ENCODE measurements around the gene CENPP. TPM values are rescaled to one million over a fixed set of nuclear protein-coding genes. Genes with fewer than 3 reads are reported as not detected.

CENPP gene
- total RNA-seq, 1 donor from 2014 or later: 1.9 TPM

- no peak for FAIRE-seq
- Histone ChIP-seq H3K79me2 (ENCODE audit: insufficient read depth, low read length) (peaks cover 100% of the 10 kb centered on the region), H3K4me3 (ENCODE audit: insufficient read depth, low read depth, low read length) (no peak overlapping the region), H3K9me3 (ENCODE audit: insufficient read depth, low read depth, low read length) (no peaks in the 10 kb centered on the region), H2AFZ (ENCODE audit: low read depth, low read length) (no peak overlapping the region), H3K9ac (ENCODE audit: low read length) (peak overlapping the region; percentile 56), H4K20me1 (ENCODE audit: insufficient read depth, low read length) (peaks cover 84% of the 10 kb centered on the region), H3K4me1 (ENCODE audit: insufficient read depth, low read length) (peaks cover 24% of the 10 kb centered on the region), H3K4me2 (ENCODE audit: low read length) (peak overlapping the region; percentile 54), H3K27me3 (ENCODE audit: insufficient read depth, low read length) (no peaks in the 10 kb centered on the region), H3K27ac (ENCODE audit: low read depth, low read length) (peak overlapping the region; percentile 58), H3K36me3 (ENCODE audit: insufficient read depth, low read length) (no peaks in the 10 kb centered on the region)
- H3K9me3 Mint-ChIP-seq (ENCODE audit: unreplicated experiment): no peaks in the 10 kb centered on the region
- peaks cover 38% of the 10 kb centered on the region for H3K4me1 Mint-ChIP-seq (ENCODE audit: low read depth, unreplicated experiment)
- no peaks in the 10 kb centered on the region for H3K27me3 Mint-ChIP-seq (ENCODE audit: low read depth, unreplicated experiment)
- H3K27ac Mint-ChIP-seq (ENCODE audit: unreplicated experiment): peak overlapping the region; percentile 3
- peak; percentile 47 for DNase-seq (ENCODE audit: low read depth)
- H3K36me3 Mint-ChIP-seq (ENCODE audit: low read depth, unreplicated experiment): peaks cover 9% of the 10 kb centered on the region
- TF ChIP-seq, protein P1, sequence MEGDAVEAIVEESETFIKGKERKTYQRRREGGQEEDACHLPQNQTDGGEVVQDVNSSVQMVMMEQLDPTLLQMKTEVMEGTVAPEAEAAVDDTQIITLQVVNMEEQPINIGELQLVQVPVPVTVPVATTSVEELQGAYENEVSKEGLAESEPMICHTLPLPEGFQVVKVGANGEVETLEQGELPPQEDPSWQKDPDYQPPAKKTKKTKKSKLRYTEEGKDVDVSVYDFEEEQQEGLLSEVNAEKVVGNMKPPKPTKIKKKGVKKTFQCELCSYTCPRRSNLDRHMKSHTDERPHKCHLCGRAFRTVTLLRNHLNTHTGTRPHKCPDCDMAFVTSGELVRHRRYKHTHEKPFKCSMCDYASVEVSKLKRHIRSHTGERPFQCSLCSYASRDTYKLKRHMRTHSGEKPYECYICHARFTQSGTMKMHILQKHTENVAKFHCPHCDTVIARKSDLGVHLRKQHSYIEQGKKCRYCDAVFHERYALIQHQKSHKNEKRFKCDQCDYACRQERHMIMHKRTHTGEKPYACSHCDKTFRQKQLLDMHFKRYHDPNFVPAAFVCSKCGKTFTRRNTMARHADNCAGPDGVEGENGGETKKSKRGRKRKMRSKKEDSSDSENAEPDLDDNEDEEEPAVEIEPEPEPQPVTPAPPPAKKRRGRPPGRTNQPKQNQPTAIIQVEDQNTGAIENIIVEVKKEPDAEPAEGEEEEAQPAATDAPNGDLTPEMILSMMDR (IDR thresholded peaks at IDR 0.05; ENCODE audit: insufficient read depth, low read depth, low read length): no peak
- no peak for TF ChIP-seq EZH2 (IDR thresholded peaks at IDR 0.05; ENCODE audit: insufficient read depth, low read length)
- no peak overlapping the region for H3K4me3 Mint-ChIP-seq (ENCODE audit: unreplicated experiment)
Measured at GRCh38 chr9:92664394-92665152, 338.8 kb downstream of the CENPP start.

DNA sequence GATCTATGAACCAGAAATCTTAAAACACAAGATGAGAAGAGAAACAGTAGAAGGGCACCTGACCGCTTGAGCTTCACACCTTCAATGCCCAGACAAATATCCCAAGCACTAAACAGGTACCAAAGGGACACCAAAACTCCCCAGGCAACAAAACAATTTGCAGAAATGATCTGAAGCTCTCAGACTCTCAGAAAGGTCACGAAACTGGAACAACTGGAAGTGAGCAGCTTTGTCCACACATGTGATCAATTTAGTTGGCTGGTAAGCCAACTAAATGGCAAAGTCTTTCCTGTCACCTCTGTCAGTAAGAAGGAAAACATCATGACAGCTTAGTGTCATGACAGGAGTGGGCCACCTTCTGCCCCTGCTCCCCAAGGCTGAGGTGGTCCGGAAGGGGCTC, 340.1 kb downstream of the CENPP start:
- peaks cover 96% of the 10 kb centered on the region for H3K79me2 ChIP-seq (ENCODE audit: insufficient read depth, low read length)
- TF ChIP-seq, protein P1 (IDR thresholded peaks at IDR 0.05; ENCODE audit: insufficient read depth, low read depth, low read length): no peak
- no peak for TF ChIP-seq EZH2 (IDR thresholded peaks at IDR 0.05; ENCODE audit: insufficient read depth, low read length)
- no peak overlapping the region for H3K9ac ChIP-seq (ENCODE audit: low read length)
- DNase-seq (ENCODE audit: low read depth) (no peak), FAIRE-seq (no peak)
- Mint-ChIP-seq H3K4me3 (ENCODE audit: unreplicated experiment) (no peak overlapping the region), H3K27ac (ENCODE audit: unreplicated experiment) (no peak overlapping the region), H3K9me3 (ENCODE audit: unreplicated experiment) (no peaks in the 10 kb centered on the region), H3K36me3 (ENCODE audit: low read depth, unreplicated experiment) (peaks cover 7% of the 10 kb centered on the region), H3K27me3 (ENCODE audit: low read depth, unreplicated experiment) (no peaks in the 10 kb centered on the region), H3K4me1 (ENCODE audit: low read depth, unreplicated experiment) (peaks cover 29% of the 10 kb centered on the region)
- no peak overlapping the region for H3K4me3 ChIP-seq (ENCODE audit: insufficient read depth, low read depth, low read length)
- H3K27ac ChIP-seq (ENCODE audit: low read depth, low read length): no peak overlapping the region
- peaks cover 21% of the 10 kb centered on the region for H3K4me1 ChIP-seq (ENCODE audit: insufficient read depth, low read length)
- H4K20me1 ChIP-seq (ENCODE audit: insufficient read depth, low read length): peaks cover 72% of the 10 kb centered on the region
- H2AFZ ChIP-seq (ENCODE audit: low read depth, low read length): no peak overlapping the region
- H3K9me3 ChIP-seq (ENCODE audit: insufficient read depth, low read depth, low read length): no peaks in the 10 kb centered on the region
- H3K4me2 ChIP-seq (ENCODE audit: low read length): no peak overlapping the region
- H3K36me3 ChIP-seq (ENCODE audit: insufficient read depth, low read length): no peaks in the 10 kb centered on the region
- no peaks in the 10 kb centered on the region for H3K27me3 ChIP-seq (ENCODE audit: insufficient read depth, low read length)

DNA sequence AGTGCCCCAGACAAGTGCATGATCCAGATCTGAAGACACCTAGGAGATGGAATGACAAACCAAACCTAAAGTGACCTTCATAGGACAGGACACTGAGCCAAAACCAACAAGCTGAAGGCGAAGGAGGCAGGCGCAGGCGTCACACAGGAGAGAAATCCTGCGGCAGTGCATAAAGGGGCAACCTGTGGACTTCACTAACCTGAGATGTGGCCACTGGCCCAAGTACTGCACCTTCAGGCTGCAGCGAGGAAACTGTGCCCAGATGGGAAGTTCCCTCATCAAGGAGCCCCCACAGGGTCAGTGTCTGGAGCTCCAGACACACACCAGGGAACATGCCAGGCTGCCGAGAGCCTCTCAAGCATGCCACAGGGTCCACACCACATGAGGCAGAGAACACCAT, 340.5 kb downstream of the CENPP start:
- Mint-ChIP-seq H3K4me3 (ENCODE audit: unreplicated experiment) (no peak overlapping the region), H3K4me1 (ENCODE audit: low read depth, unreplicated experiment) (peaks cover 29% of the 10 kb centered on the region), H3K9me3 (ENCODE audit: unreplicated experiment) (no peaks in the 10 kb centered on the region), H3K36me3 (ENCODE audit: low read depth, unreplicated experiment) (peaks cover 7% of the 10 kb centered on the region), H3K27ac (ENCODE audit: unreplicated experiment) (no peak overlapping the region), H3K27me3 (ENCODE audit: low read depth, unreplicated experiment) (no peaks in the 10 kb centered on the region)
- no peak overlapping the region for H3K27ac ChIP-seq (ENCODE audit: low read depth, low read length)
- H3K4me1 ChIP-seq (ENCODE audit: insufficient read depth, low read length): peaks cover 21% of the 10 kb centered on the region
- H3K9me3 ChIP-seq (ENCODE audit: insufficient read depth, low read depth, low read length): no peaks in the 10 kb centered on the region
- no peaks in the 10 kb centered on the region for H3K27me3 ChIP-seq (ENCODE audit: insufficient read depth, low read length)
- peaks cover 68% of the 10 kb centered on the region for H4K20me1 ChIP-seq (ENCODE audit: insufficient read depth, low read length)
- FAIRE-seq: no peak
- H3K4me3 ChIP-seq (ENCODE audit: insufficient read depth, low read depth, low read length): no peak overlapping the region
- no peak for DNase-seq (ENCODE audit: low read depth)
- H2AFZ ChIP-seq (ENCODE audit: low read depth, low read length): no peak overlapping the region
- no peak overlapping the region for H3K4me2 ChIP-seq (ENCODE audit: low read length)
- H3K36me3 ChIP-seq (ENCODE audit: insufficient read depth, low read length): no peaks in the 10 kb centered on the region
- peaks cover 92% of the 10 kb centered on the region for H3K79me2 ChIP-seq (ENCODE audit: insufficient read depth, low read length)
- H3K9ac ChIP-seq (ENCODE audit: low read length): no peak overlapping the region
- TF ChIP-seq, protein P1 (IDR thresholded peaks at IDR 0.05; ENCODE audit: insufficient read depth, low read depth, low read length): no peak
- TF ChIP-seq EZH2 (IDR thresholded peaks at IDR 0.05; ENCODE audit: insufficient read depth, low read length): no peak

Measured in astrocyte (in vitro differentiated cells and primary cell).